Measurements from ENCODE around the gene RPRM. TPM values are rescaled to one million over a fixed set of nuclear protein-coding genes. Genes with fewer than 3 reads are reported as not detected.

The RPRM gene
- total and polyA plus RNA-seq, 10 of the 15 experiments (the other 5 are each of a cell fraction or from before 2014, with no cell fraction given) = 0.06 to 0.37 (median 0.11) TPM; not detected in 7

DNA sequence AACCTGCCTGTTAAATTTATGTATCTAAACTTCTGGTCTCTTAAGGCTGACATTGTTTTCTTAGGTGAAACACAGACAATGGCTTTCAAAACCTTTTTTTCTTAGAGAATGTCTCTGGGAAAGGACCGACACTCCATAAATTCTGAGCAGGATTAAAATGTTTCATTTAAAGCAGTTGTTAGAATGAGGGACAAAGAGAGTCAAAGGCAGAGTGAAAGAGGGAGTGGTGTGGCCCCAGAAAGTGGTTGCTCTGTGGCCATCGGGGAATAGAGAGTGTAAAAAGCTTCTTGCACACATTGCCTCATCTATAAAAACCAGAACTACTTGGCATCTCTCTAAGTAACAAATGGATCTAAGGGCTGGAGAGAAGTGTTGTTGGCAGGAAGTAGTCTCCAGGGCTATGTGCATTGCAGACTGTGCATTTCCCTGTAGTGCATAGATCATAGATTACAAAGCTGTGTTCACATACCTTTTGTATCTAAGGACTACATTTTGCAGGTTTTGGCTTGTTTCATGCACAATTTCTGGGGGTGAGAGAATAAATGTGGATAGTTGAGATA, 3.6 kb downstream of the RPRM start:
- ChIA-PET SMC1A (ENCODE audit: uncharacterized antibody, unreplicated experiment) (no interaction called here), CTCF (no interaction called here), POLR2A (no interaction called here), RAD21 (ENCODE audit: unreplicated experiment) (no interaction called here)
- Histone ChIP-seq H3K9ac (ENCODE audit: control insufficient read depth, insufficient read depth, low read length) (no peak overlapping the region), H3K79me2 (ENCODE audit: control insufficient read depth, insufficient read depth, low read length) (no peaks in the 10 kb centered on the region), H3K4me1 (ENCODE audit: control insufficient read depth, insufficient read depth, low read length) (peaks cover 4% of the 10 kb centered on the region), H3K27me3 (replicated peaks in 1 of 2; ENCODE audit: control insufficient read depth in 2 of 2, insufficient read depth in 2 of 2, low read length in 1 of 2) (peaks cover 6 to 19% of the 10 kb centered on the region in 2 experiments), H3K27ac (ENCODE audit: control insufficient read depth, insufficient read depth) (no peak overlapping the region), H3K36me3 (ENCODE audit: control insufficient read depth in 2 of 2, insufficient read depth in 2 of 2, low read length in 1 of 2) (no peaks in the 10 kb centered on the region), H3K9me3 (replicated peaks; ENCODE audit: control insufficient read depth, insufficient read depth, low read length) (no peaks in the 10 kb centered on the region; the same call in 2 of the 3 replicates), H2AFZ (ENCODE audit: control insufficient read depth, low read depth, low read length) (no peak overlapping the region), H3K4me2 (ENCODE audit: control insufficient read depth, insufficient read depth) (no peak overlapping the region), H3K4me3 (no peak overlapping the region), H4K20me1 (ENCODE audit: control insufficient read depth, insufficient read depth) (no peaks in the 10 kb centered on the region)
- intact Hi-C loops (cut with micrococcal nuclease; ENCODE audit: unreplicated experiment) (loop anchor here (5.0 kb wide), 1 partner anchor 718 kb away; no protein-coding TSS in a partner anchor), in situ Hi-C loops (cut with MboI) (no loop called here)
- no TSS peak for BruUV-seq (replicated peaks)
- DNase-seq (ENCODE audit: low read depth, low spot score) = no peak
- no peak for FAIRE-seq
- ATAC-seq = no peak
- 0% methylated on average over 2 of the region's 2 CpGs for whole genome bisulfite sequencing (ENCODE audit: insufficient coverage, insufficient replicate concordance, low lambda C conversion rate, missing lambda C conversion rate)
- TF ChIP-seq, protein P1, sequence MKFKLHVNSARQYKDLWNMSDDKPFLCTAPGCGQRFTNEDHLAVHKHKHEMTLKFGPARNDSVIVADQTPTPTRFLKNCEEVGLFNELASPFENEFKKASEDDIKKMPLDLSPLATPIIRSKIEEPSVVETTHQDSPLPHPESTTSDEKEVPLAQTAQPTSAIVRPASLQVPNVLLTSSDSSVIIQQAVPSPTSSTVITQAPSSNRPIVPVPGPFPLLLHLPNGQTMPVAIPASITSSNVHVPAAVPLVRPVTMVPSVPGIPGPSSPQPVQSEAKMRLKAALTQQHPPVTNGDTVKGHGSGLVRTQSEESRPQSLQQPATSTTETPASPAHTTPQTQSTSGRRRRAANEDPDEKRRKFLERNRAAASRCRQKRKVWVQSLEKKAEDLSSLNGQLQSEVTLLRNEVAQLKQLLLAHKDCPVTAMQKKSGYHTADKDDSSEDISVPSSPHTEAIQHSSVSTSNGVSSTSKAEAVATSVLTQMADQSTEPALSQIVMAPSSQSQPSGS (IDR thresholded peaks at IDR 0.05; ENCODE audit: low read length) = no peak
- TF ChIP-seq BRCA1 (IDR thresholded peaks at IDR 0.05; ENCODE audit: low read depth, low read length) (no peak), NFIC (IDR thresholded peaks at IDR 0.05; ENCODE audit: low read depth, low read length) (no peak), NR2C2 (IDR thresholded peaks at IDR 0.05; ENCODE audit: borderline replicate concordance, control insufficient read depth, insufficient read length, low read depth) (no peak)

DNA sequence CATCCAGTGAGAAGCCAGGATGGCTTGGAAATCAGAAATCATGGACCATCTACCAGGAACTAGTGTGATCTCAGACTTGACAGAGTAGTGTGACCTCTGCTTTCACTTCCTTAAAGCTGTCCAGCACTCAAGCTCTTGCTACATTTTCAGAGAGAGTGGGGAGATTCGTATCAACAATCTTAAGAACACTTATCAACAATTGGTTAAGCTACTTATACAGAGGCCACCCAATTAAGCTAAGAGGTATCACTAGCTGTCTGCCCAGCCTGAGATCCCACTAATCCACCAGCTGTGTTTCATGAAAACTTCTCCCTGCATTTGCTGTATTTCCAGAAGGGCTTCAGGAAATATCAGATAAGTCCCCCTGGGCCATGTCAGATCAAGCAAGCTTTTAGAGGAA, 4.2 kb downstream of the RPRM start:
- FAIRE-seq = no peak
- H3K4me3 ChIP-seq = no peak overlapping the region
- SMC1A ChIA-PET (ENCODE audit: uncharacterized antibody, unreplicated experiment) = no interaction called here
- no peak for DNase-seq (ENCODE audit: low read depth, low spot score)
- H3K79me2 ChIP-seq (ENCODE audit: control insufficient read depth, insufficient read depth, low read length) = no peaks in the 10 kb centered on the region
- peaks cover 4% of the 10 kb centered on the region for H3K4me1 ChIP-seq (ENCODE audit: control insufficient read depth, insufficient read depth, low read length)
- H3K4me2 ChIP-seq (ENCODE audit: control insufficient read depth, insufficient read depth) = no peak overlapping the region
- H3K27ac ChIP-seq (ENCODE audit: control insufficient read depth, insufficient read depth) = no peak overlapping the region
- no peaks in the 10 kb centered on the region for H4K20me1 ChIP-seq (ENCODE audit: control insufficient read depth, insufficient read depth)
- no peaks in the 10 kb centered on the region for H3K36me3 ChIP-seq (ENCODE audit: control insufficient read depth in 2 of 2, insufficient read depth in 2 of 2, low read length in 1 of 2)
- WGBS (ENCODE audit: insufficient coverage, insufficient replicate concordance, low lambda C conversion rate, missing lambda C conversion rate) = 0% methylated on average over 1 of the region's 1 CpG
- POLR2A ChIA-PET = no interaction called here
- TF ChIP-seq FOXM1 (IDR thresholded peaks at IDR 0.05; ENCODE audit: low read depth, low read length) = no peak
- no peak for TF ChIP-seq MEF2B (IDR thresholded peaks at IDR 0.05; ENCODE audit: partially characterized antibody, poor library complexity, severe bottlenecking)
- TF ChIP-seq SPI1 (IDR thresholded peaks at IDR 0.05; ENCODE audit: borderline replicate concordance, insufficient read depth, low read depth, low read length) = peak; percentile 72
- TF ChIP-seq RAD21 (IDR thresholded peaks at IDR 0.05; ENCODE audit: insufficient read depth, low read depth, low read length) = no peak
- TF ChIP-seq RFX5 (IDR thresholded peaks at IDR 0.05; ENCODE audit: low read depth, low read length) = no peak
- peaks cover 6 to 19% of the 10 kb centered on the region in 2 experiments for H3K27me3 ChIP-seq (replicated peaks in 1 of 2; ENCODE audit: control insufficient read depth in 2 of 2, insufficient read depth in 2 of 2, low read length in 1 of 2)
- RAD21 ChIA-PET (ENCODE audit: unreplicated experiment) = no interaction called here
- intact Hi-C loops (cut with micrococcal nuclease; ENCODE audit: unreplicated experiment) (no loop called here), in situ Hi-C loops (cut with MboI) (no loop called here)
- H2AFZ ChIP-seq (ENCODE audit: control insufficient read depth, low read depth, low read length) = no peak overlapping the region
- H3K9me3 ChIP-seq (replicated peaks; ENCODE audit: control insufficient read depth, insufficient read depth, low read length) = no peaks in the 10 kb centered on the region; the same call in 2 of the 3 replicates
- BruUV-seq (replicated peaks) = no TSS peak
- ATAC-seq = peak; percentile 26; the same call in 2 of the 3 replicates
- no peak overlapping the region for H3K9ac ChIP-seq (ENCODE audit: control insufficient read depth, insufficient read depth, low read length)
- CTCF ChIA-PET = no interaction called here
